ENCODE results near the gene SYT17.
"Not testable (repeated sequence)": the region's sequence is repeated elsewhere in the genome, so short reads cannot be mapped to it uniquely, and the experiment has no call there.

The SYT17 gene

DNA sequence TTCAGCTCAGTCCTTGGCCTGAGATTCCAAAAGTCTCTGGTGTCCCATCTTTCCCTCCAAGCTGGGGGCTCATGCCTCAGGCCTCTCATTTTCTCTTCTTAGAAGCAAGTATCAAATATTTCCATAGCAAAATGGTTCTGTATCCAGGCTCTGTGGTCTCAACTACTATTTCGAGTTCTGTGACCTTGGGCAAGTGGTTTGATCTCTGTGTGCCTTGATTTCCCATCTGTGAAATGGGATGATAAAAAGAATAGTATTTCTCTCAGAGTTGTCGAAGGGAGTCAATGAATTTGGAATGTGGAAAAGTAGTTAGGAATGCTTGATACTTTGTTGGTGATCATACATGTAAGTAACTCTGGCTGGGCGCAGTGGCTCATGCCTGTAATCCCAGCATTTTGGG lies 6.4 kb downstream of the SYT17 start:
- DNase-seq = no peak

DNA sequence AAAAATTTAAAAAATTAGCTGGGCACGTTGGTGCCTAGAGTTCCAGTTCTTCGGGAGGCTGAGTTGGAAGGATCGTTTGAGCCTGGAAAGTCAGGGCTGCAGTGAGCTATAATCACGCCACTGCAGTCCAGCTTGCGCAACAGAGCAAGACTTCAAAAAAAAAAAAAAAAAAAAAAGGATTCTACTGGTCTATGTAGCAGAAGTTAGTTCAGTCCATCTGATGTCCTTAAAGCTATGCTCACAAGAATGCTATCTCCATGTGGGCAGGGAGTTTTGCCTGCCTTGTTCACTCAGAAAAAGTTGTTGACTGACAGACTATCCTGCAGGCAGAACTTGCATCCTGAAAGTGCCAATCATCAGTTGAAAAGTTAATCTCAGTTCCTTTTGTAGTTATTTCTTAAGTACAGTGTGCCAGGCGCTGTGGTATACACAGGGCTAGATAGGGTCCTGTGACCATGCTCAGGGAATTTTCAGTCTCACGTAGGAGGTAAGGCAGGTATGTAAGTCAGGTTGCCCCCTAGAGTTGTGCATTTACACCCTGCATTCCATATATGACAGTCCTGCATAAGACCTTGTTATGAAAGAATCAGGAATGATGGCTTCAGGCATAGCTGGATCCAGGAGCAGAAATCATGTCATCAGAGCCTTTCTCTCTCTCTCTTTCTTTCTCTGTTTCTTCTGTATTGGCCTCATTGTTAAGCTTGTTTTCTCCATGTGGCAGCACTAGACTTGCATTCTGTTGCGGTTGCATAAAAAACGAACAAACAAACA lies 7.6 kb downstream of the SYT17 start:
- no peak for DNase-seq

DNA sequence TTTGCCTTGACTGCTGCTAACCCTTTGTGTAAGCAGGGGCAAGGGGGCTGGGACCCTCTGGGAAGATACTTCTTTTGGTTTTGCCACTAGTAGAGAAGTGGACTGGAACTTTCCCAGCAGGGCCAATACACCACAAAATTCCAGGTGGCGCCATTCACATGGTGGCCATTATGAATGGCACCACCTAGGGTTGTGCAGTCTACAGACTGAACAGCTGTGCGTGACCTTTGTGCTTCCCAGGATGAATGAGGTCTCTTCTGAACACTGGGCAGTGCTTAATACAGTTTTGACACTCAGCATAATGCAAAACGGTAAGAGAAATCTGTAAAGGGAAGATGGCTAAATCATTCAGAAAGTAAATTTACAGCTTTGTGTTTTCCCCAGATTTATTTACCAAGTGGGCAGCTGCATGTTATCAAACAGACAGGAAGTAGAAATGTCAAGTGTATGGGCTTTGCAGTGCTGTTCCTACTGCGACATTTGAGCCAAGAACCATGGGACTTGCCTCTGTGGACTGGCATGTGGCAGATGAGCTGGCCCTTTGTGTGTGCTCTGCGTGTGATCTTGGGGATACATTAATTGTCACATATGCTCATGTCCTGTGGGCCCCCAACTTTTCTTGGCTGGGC lies 9.2 kb downstream of the SYT17 start:
- no peak for DNase-seq

DNA sequence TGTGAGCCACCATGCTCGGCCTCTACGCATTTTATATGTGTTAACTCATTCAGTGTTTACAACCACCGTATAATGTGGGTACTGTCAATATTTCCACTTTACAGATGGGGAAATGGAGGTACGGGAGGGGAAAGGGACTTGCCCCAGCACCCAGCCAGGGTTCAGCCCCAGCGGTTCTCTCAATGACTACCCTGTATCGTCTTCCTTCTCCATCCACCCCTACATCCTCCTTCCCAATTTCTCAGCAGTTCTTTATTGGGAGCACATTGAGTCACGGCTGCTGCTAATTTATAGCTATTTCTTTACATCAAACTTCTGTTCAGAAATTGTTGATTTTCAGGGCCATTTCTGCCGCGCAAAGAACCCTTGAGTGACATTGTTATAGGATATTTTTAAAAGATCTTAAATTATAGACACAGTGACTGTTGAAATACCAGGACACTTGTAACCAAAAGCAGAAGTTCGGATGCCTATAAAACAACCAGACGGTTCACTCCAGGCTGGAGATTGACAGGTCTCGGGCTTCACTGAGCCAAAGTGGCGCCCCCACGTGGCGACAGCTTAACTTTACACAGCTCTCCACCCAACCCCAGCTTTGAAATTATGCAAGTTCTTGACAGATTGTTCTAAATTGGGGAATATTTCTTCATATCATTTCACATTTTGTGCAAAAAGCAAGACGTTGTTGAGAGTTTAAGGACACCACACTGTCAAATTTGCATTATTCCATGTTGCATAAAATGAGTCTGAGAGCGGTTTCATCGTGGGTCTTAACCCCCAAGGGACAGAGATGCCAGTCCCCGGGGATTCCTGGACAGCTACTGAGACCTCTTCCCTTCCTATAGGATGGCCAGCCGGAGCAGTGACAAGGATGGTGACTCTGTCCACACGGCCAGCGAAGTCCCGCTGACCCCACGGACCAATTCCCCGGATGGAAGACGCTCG lies 11.8 kb downstream of the SYT17 start:
- DNase-seq = no peak

DNA sequence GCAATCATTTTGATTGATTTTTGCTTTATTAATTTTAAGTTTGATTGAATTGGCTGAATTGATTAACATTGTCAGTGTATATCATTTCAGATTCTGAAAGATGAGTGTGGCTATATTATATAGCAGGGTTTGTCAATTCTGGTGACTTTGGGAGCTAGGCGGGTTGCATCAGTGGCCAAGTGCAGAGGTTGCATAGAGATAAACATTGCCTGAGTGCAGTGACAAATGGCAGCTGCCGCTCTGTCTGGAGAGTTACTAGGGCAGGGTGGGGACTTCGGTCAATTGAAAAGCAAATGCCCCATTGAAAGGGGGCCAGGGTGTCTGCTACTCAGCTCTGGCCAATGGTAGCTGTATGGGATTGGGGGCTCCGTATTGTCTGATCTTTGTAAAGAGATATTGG lies 12.7 kb downstream of the SYT17 start:
- DNase-seq = no peak

DNA sequence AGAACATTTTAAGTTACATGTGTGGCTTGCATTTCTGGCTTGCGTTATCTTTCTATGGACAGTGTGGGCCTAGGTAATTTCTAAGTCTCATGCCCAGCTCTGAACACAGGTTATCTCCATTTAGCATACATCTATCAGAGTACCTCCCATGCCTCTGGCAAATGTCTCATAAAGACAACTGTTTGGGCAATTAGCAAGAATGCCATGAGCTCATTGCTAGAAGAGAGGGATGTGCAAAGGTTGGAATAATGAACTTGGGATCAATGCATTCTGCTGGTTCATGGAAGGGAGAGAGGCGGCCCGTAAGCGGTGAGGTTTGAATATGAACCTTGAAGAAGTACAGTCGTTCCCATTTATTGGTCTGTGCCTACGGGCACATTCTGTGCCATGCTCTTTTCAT lies 14.4 kb downstream of the SYT17 start:
- DNase-seq = no peak

DNA sequence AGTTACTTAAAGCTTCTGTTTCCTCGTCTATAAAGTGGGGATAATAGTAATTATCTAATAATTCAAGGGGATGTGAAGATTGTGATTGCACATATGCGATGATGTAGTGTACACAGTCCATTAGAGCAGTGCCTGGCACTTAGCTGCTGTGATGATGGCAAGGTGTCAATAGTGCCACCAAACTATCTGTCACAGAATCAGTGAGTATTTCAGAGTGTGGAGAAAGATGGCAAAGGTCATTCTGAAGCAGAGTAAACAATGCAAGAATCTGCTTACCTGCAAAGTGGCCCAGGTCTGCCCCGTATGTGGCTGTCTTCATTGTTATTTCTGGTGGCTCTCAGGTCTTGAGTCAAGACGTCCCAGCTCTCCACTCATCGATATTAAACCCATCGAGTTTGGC lies 15.1 kb downstream of the SYT17 start:
- DNase-seq = no peak

DNA sequence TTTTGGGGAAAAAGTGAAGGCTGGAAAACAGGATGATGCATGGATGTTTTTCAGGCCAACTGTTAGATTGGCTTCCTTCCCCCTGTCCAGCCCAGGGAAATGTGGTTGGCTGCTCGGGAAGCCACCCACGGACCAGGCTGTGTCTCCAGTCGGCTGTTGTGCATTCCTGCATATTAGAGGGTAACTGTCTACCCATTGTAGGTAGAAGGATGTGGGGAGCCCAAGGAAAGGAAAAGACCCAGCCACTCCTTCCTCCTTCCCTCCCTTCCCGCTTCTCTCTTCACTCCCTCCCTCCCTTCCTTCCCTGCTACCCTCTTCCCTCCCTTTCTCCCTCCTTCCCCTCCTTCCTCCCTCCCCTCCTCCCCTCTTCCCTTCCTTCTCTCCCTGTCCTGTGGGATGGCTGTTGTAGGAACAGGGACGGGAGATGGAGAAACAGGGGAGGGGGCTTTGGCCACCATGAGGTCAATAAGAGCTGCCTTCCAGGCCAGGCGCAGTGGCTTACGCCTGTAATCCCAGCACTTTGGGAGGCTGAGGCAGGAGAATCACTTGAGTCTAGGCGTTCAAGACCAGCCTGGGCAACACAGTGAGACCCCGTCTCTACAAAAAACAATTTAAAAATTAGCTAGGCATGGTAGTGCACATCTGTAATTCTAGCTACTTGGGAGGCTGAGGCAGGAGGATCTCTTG lies 16.9 kb downstream of the SYT17 start:
- no peak for DNase-seq

DNA sequence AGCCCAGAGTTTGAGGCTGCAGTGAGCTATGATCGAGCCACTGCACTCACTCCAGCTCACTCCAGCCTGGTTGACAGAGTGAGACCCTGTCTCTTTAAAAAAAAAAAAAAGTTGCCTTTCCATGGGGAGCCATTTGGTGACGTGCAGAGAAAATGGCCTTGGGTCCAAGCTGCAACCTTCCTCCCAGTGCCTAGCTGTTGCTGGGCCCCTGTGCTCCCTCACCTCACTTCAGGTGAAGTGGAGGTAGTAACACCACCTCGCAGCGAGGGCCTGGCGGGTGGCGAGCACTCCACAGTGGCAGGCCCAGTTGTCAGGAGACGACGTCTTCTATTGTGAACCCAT lies 17.4 kb downstream of the SYT17 start:
- no peak for DNase-seq

DNA sequence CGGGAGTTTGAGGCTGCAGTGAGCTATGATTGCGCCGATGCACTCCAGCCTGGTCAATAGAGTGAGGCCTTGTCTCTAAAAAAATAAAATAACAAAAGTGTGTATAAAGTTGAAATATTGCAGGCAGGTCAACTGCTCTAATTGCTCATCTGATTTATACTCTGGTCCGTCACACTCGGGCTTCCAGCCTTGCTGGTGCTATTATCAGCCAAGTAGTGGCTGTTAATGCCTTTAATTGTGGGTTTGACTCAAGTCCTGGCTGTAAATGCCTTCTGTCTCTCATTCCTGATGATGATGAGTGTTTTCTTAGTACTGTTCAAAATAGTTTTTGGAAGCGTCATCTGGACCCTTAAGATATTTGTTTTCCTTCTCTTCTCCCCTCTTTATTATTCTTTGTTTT lies 18.4 kb downstream of the SYT17 start:
- DNase-seq = no peak

DNA sequence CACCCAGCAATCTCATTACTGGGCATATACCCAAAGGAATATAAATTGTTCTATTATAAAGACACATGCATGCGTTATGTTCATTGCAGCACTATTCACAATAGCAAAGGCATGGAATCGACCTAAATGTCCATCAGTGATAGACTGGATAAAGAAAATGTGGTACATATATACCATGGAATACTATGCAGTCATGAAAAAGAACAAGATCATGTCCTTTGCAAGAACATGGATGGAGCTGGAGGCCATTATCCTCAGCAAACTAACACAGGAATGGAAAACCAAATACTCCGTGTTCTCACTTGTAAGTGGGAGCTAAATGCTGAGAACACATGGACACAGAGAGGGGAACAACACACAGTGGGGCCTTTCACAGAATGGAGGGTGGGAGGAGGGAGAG lies 19.9 kb downstream of the SYT17 start:
- not testable (repeated sequence) for DNase-seq

DNA sequence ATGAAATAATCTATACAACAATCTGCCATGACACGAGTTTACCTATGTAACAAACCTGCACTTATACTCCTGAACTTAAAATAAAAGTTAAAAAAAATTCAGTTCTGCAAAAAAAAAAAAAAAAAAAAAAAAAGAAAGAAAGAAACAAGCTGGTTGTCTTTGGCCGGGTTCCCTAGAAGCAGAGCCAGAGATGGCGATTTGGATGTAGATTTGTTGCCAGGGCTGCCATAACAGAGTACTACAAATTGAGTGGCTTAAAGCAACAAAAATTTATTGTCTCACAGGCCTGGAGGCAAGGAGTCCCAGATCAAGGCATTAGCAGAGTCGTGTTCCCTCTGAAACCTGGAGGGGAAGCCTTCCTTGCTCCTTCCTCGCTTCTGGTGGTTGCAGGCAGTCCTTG lies 20.4 kb downstream of the SYT17 start:
- no peak for DNase-seq

DNA sequence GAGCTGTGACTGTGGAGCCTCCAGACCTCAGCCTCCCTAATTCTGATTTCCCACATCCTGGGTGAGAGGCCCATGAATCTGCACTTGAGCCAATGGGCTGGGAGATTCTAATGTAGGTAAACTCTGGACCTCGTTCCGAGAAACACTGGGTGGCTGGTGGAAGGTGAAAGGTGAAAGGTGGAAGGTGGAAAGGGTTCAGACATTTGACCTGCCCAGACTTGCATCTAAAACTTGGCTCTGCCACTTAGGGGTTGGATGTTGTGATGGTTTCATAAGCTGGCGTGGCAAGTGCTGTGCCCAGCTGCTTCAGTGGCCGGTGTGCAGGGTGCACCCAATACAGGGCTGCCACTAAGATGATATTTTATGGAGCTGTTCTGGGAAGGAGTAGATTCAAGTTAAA lies 24.8 kb downstream of the SYT17 start:
- no peak for DNase-seq

DNA sequence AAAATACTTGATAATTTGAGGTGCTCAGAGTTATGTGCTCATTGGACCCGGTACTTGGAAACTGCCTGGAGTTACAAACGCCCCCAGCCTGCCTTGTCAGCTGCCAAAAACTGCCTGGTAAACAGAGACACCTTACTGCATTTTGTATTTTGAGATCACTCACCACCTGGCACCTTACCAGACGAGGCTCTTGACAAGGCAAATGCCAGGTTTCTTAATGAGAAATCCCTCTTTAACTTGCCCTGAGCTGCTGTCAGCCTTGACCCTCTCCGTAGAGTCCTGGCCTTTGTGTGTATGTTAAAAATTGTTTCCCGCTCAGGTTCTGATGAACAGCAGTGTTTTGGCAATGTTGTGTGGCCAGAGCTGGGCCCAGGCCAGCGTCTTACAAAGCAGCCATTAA lies 28.8 kb downstream of the SYT17 start:
- no peak for DNase-seq

DNA sequence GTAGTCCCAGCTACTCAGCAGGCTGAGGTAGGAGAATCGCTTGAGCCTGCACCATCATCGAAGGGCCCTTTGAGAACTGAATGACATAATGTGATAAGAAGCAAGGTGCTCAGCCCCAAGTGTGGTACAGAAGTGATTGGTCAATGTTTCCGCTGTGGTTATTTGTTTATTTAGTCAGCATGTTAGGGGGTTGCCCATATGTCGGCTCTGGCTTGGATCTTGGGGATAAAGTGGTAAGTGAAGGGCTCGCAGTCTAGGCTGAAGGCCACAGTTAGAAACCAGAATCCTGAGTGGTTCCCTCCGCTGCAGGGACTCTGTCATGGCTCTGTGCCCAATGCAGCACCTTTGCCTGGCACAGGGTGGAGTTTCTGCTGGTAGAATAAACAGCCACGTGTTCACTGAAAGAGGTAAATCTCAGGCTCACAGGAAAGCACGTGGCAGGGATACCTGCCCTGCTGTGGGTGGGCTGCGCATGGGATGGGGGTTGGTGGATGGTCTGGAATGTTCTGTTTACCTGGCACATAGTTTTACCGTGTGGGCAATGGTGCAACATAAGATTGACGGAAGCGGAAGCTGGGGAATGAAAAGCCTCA lies 35.4 kb downstream of the SYT17 start:
- DNase-seq = no peak

DNA sequence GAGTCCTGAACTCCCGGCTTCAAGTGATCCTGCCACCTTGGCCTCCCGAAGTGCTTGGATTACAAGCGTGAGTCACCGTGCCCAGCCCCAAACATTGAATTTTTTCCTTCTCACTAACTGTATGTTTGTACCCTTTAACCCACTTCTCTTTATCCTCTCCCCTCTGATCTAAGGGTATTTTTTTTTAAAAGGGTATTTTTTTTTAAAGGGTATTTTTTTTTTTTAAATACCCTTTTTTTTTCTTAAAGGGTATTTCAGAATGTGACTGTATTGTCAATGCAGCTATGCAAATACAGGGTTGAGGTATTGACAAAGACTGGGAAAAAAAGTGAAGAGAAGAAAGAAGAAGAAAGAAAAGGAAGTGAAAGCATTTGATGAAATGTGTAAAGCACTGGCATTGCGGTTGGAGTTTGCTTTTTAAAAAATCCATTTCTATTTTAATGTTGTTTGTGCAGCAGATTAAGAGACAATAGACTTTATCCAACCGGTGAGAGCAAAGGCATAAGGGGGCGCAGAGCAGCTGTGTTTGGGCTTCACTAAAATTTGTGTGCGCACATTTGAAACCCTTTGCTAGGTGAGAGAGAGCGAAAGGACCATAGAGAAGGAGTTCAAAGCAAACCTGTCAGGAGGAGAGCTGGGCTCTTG lies 42.4 kb downstream of the SYT17 start:
- DNase-seq = no peak

DNA sequence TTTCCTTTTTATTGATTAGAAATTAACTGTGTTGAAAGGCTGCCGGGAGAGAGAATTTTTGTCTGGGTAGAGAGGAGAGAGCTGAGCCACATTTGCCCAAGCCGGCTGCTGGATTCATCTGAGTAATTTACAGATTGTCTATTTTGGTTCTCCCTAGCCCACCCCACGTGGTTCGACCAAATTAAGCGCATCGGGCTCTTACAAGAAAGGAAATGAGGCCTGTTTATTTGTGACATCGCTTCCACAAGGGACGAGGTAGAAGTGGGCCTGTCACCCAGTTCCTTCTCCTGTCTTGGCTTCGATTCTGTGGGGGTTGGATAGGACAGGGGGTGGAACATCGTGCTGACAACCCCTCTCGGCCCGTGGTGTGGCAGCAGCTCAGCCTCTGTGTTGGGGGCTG lies 42.9 kb downstream of the SYT17 start:
- no peak for DNase-seq

DNA sequence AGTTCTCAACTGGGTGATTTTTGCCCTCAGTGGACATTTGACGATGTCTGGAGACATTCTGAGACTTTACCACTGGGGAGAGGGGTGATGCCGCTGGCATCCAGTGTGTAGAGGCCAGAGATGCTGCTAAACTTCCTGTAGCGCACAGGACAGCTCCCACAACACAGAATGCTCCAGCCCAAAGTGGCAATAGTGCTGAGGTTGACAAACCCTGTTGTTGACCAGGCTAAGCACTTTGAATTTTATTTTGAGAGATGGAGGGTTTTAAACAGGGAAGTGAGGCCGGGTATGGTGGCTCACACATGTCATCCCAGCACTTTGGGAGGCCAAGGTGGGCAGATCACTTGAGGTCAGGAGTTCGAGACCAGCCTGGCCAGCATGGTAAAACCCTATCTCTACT lies 44.0 kb downstream of the SYT17 start:
- no peak for DNase-seq

DNA sequence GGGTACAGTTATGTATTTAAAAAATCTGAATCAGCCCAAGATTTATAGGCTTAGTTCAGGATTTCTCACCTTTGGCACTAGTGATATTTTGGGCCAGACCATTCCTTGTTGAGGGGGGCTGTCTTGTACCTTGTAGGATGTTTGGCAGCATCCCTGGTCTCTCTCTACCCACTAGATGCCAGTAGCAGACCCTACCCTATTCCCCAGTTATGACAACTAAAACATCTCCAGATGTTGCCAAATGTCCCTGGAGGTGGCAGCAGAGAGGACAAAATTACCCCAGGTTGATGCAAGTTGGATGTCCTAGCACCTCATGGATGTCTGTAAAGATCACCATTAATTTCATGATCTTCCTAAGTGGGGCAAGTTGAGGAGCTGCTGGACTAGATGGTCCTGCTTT lies 45.8 kb downstream of the SYT17 start:
- no peak for DNase-seq

DNA sequence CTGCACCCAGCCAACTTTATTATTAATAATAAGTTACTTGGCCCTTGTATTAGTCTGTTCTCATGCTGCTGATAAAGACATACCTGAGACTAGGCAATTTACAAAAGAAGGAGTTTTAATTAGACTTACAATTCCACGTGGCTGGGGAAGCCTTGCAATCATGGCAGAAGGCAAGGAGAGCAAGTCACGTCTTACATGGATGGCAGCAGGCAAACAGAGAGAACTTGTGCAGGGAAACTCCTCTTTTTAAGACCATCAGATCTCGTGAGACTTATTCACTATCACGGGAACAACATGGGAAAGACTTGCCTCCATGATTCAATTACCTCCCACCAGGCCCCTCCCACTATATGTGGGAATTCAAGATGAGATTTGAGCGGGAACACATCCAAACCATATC lies 47.7 kb downstream of the SYT17 start:
- DNase-seq = no peak

DNA sequence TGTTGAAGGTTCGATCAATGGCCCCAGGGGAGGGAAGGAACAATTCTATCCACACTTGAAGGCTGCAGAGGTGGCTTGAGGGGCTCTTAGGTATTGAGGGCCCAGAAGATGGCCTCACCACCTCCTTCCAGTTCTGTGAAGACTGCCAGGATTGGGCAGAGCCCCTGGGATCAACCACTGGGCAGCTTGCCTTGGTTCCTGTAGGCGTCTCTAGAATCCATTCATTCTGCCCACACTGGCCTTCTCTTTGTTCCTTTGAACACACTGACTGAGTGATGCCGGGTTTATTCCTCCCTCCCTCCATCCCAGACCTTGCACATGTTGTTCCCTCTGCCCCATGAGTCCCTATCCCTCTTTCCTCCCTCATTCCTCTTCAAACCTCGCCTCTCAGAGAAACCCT lies 50.5 kb downstream of the SYT17 start:
- DNase-seq = no peak

DNA sequence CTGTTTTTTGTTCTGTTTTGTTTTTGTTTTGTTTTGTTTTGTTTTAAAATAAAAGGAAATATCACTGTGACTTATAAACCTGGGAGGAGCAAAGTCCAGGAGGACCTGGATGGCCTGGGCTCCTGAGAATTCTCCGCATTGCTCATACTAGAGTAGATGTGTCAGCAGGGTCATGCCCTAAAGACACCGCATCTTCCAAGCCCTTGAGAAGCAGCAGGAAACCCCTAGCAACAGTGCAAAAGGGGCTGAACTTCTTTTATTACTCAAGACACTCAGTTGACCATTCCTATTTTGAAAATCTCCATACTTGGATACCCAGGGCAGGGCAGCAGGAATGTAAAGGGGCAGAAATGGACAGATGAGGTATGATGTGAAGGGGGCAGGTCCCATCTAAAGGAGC lies 51.8 kb downstream of the SYT17 start:
- DNase-seq = no peak
